Upper lobe of left lung (tissue), 4 donors: ENCODE data around the gene RHEB.

Source experiments
- POLR2A ChIP-seq, 4 donors: fragments of 450-650 bp; IDR thresholded peaks; one replicate each; pipeline ENCODE4 v1.5.1; 2016 to 2017; ENCODE audit warnings: antibody characterized with exemption in 4 of 4, mild to moderate bottlenecking in 2 of 4
- TF ChIP-seq, protein P1 (sequence below), 6 experiments: fragments of 450-650 bp in 4 of 6; fragments of 200-600 bp in 2 of 6; sonication (generic) in 2 of 6; IDR thresholded peaks; one replicate each; pipeline ENCODE4 v1.5.1; 2016 to 2019; ENCODE audit warnings: antibody characterized with exemption in 6 of 6

DNA sequence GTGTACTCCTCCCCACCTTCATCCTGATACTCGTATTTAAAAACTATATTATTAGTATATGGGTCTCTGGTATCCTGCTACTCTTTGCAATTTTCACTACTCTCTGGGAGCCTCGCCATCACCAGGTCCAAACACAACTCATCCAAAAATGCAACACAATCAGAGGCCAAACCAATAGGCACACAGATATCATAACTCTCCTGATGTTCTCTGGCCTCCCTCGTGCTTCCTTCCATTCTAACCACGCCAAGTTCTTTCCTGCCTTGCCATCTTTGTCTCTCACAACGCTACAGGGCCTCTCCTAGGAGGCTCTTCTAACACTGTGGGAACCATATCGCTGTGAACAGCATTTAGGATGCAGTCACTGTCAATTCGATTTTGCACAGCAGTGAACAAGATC, 7.3 kb downstream of the RHEB start:
- TF ChIP-seq, protein P1, sequence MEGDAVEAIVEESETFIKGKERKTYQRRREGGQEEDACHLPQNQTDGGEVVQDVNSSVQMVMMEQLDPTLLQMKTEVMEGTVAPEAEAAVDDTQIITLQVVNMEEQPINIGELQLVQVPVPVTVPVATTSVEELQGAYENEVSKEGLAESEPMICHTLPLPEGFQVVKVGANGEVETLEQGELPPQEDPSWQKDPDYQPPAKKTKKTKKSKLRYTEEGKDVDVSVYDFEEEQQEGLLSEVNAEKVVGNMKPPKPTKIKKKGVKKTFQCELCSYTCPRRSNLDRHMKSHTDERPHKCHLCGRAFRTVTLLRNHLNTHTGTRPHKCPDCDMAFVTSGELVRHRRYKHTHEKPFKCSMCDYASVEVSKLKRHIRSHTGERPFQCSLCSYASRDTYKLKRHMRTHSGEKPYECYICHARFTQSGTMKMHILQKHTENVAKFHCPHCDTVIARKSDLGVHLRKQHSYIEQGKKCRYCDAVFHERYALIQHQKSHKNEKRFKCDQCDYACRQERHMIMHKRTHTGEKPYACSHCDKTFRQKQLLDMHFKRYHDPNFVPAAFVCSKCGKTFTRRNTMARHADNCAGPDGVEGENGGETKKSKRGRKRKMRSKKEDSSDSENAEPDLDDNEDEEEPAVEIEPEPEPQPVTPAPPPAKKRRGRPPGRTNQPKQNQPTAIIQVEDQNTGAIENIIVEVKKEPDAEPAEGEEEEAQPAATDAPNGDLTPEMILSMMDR (IDR thresholded peaks at IDR 0.05), result no peak
- no peak for TF ChIP-seq POLR2A (IDR thresholded peaks at IDR 0.05)
